H1 (cell line): ENCODE results near the gene MOB3B. TPM values are rescaled to one million over a fixed set of nuclear protein-coding genes. Genes with fewer than 3 reads are reported as not detected.

ENCODE experiments used
- CTCF ChIA-PET: fragments of 300-600 bp; sonication (Branson Sonifier 250); formaldehyde crosslinking; loops from one replicate; lab custom pipeline; 2021; ENCODE audit not compliant: partially characterized antibody; lab: Charles Lee
- POLR2A ChIA-PET: fragments of 300-600 bp; sonication (Branson Sonifier 250); formaldehyde crosslinking; loops from one replicate; lab custom pipeline; 2021; ENCODE audit warnings: inconsistent platforms; ENCODE audit not compliant: partially characterized antibody; lab: Charles Lee
- DNase-seq, 2 experiments: peaks; one replicate each; pipeline versions ENCODE4 v3.0.0 to v3.0.0-alpha.2; 2010 to 2022; ENCODE audit warnings: low spot score in 2 of 2, low read depth in 1 of 2, mixed read lengths in 1 of 2
- FAIRE-seq: peaks from 2 replicates; lab custom pipeline; 2011; peaks lifted over from hg19 to GRCh38; lab: Jason Lieb, UNC
- H2AFZ ChIP-seq: 2 replicates; pipeline ENCODE4 v1.8.1; 2012; ENCODE audit warnings: low read length, inconsistent platforms
- H2AK5ac ChIP-seq: 2 replicates; pipeline ENCODE4 v1.6.1; 2013; ENCODE audit warnings: low read depth, low read length
- H2BK120ac ChIP-seq: replicated peaks from 2 replicates; pipeline ENCODE3; 2013; ENCODE audit warnings: low read depth, low read length, inconsistent platforms
- H2BK12ac ChIP-seq: 2 replicates; pipeline ENCODE4 v1.6.1; 2013; ENCODE audit warnings: low read depth, low read length
- H2BK15ac ChIP-seq: 2 replicates; pipeline ENCODE4 v1.6.1; 2013; ENCODE audit warnings: low read length
- H2BK20ac ChIP-seq: 2 replicates; pipeline ENCODE4 v1.6.1; 2013; ENCODE audit warnings: low read length
- H2BK5ac ChIP-seq: 2 replicates; pipeline ENCODE4 v1.6.1; 2013; ENCODE audit warnings: low read depth, low read length
- H3K14ac ChIP-seq: 2 replicates; pipeline ENCODE4 v1.6.1; 2013; ENCODE audit warnings: inconsistent platforms; ENCODE audit not compliant: insufficient read length
- H3K18ac ChIP-seq: 2 replicates; pipeline ENCODE4 v1.6.1; 2013; ENCODE audit warnings: low read length; ENCODE audit errors: extremely low read depth
- H3K23ac ChIP-seq: 2 replicates; pipeline ENCODE4 v1.6.1; 2013; ENCODE audit warnings: inconsistent platforms; ENCODE audit not compliant: insufficient read length
- H3K23me2 ChIP-seq: 2 replicates; pipeline ENCODE4 v1.6.1; 2013; ENCODE audit warnings: low read depth, low read length
- H3K27ac ChIP-seq: 2 replicates; pipeline ENCODE4 v1.6.1; 2011; ENCODE audit warnings: low read depth, low read length, inconsistent platforms
- H3K27me3 ChIP-seq, 4 experiments: replicated peaks in 1 of 4; 1 replicate in 1 of 4; 2 replicates in 3 of 4; pipeline versions ENCODE4 v1.6.1 to v1.8.1; 2011 to 2013; ENCODE audit warnings: low read length in 3 of 4, mild to moderate bottlenecking in 3 of 4, inconsistent platforms in 2 of 4, mixed read lengths in 2 of 4, moderate library complexity in 1 of 4; ENCODE audit not compliant: control insufficient read depth in 3 of 4, insufficient read depth in 3 of 4; ENCODE audit errors: extremely low read depth in 1 of 4
- H3K36me3 ChIP-seq, 4 experiments: 2 replicates each; pipeline versions ENCODE4 v1.6.1 to v1.8.1; 2011 to 2013; ENCODE audit warnings: mild to moderate bottlenecking in 4 of 4, low read length in 3 of 4, moderate library complexity in 2 of 4, control low read depth in 1 of 4, inconsistent platforms in 1 of 4; ENCODE audit not compliant: insufficient read depth in 4 of 4, control insufficient read depth in 2 of 4
- H3K4ac ChIP-seq: replicated peaks from 2 replicates; pipeline ENCODE3; 2013; ENCODE audit warnings: low read length, low read depth, mixed read lengths, inconsistent platforms; ENCODE audit not compliant: insufficient read length
- H3K4me1 ChIP-seq, 4 experiments: replicated peaks in 1 of 4; 1 replicate in 1 of 4; 2 replicates in 3 of 4; pipeline versions ENCODE4 v1.6.1 to v1.8.1; 2011 to 2013; ENCODE audit warnings: low read length in 3 of 4, inconsistent platforms in 2 of 4, mixed read lengths in 1 of 4; ENCODE audit not compliant: insufficient read depth in 4 of 4, control insufficient read depth in 3 of 4
- H3K4me2 ChIP-seq, 2 experiments: 2 replicates each; pipeline versions ENCODE4 v1.6.1 to v1.8.1; 2011 to 2013; ENCODE audit warnings: low read depth in 2 of 2, low read length in 2 of 2, control low read depth in 1 of 2, inconsistent platforms in 1 of 2, mild to moderate bottlenecking in 1 of 2; ENCODE audit not compliant: insufficient read depth in 1 of 2
- H3K4me3 ChIP-seq, 4 experiments: fragments of 200-600, 300-600 bp in 1 of 4; sonication (generic), shearing (Covaris generic), sonication (Bioruptor Twin) in 1 of 4; 2 replicates each; pipeline versions ENCODE4 v1.5.1 to v1.8.1; 2011 to 2016; ENCODE audit warnings: low read length in 4 of 4, low read depth in 3 of 4, control low read depth in 2 of 4, inconsistent platforms in 2 of 4, mild to moderate bottlenecking in 2 of 4, mixed read lengths in 1 of 4, moderate library complexity in 1 of 4; ENCODE audit not compliant: insufficient read depth in 2 of 4; ENCODE audit errors: extremely low read depth in 1 of 4
- H3K56ac ChIP-seq: replicated peaks from 2 replicates; pipeline ENCODE3; 2013; ENCODE audit warnings: low read depth, mild to moderate bottlenecking, mixed read lengths, low read length, inconsistent platforms; ENCODE audit not compliant: insufficient read length
- H3K79me1 ChIP-seq: 2 replicates; pipeline ENCODE4 v1.6.1; 2013; ENCODE audit warnings: low read depth, low read length, control low read depth
- H3K79me2 ChIP-seq, 2 experiments: 2 replicates each; pipeline versions ENCODE4 v1.6.1 to v1.8.1; 2012 to 2013; ENCODE audit warnings: low read length in 2 of 2, mild to moderate bottlenecking in 2 of 2, inconsistent platforms in 1 of 2; ENCODE audit not compliant: insufficient read depth in 2 of 2, control insufficient read depth in 1 of 2
- H3K9ac ChIP-seq, 4 experiments: replicated peaks in 1 of 4; 1 replicate in 1 of 4; 2 replicates in 3 of 4; pipeline versions ENCODE4 v1.6.1 to v1.8.1; 2011 to 2013; ENCODE audit warnings: low read depth in 3 of 4, low read length in 3 of 4, control low read depth in 2 of 4, mild to moderate bottlenecking in 2 of 4, moderate library complexity in 2 of 4, inconsistent platforms in 1 of 4; ENCODE audit errors: extremely low read depth in 1 of 4
- H3K9me3 ChIP-seq, 2 experiments: 2 replicates each; pipeline versions ENCODE4 v1.6.1 to v1.8.1; 2012 to 2013; ENCODE audit warnings: mild to moderate bottlenecking in 2 of 2, moderate library complexity in 2 of 2, control low read depth in 1 of 2, inconsistent platforms in 1 of 2, low read depth in 1 of 2, low read length in 1 of 2, mixed read lengths in 1 of 2; ENCODE audit not compliant: insufficient read depth in 2 of 2
- H4K20me1 ChIP-seq, 2 experiments: replicated peaks in 1 of 2; 2 replicates each; pipeline versions ENCODE3 to v1.8.1; 2011 to 2013; ENCODE audit warnings: inconsistent platforms in 2 of 2, low read length in 2 of 2, mild to moderate bottlenecking in 1 of 2; ENCODE audit not compliant: insufficient read depth in 2 of 2, control insufficient read depth in 1 of 2
- H4K5ac ChIP-seq: 2 replicates; pipeline ENCODE4 v1.6.1; 2013; ENCODE audit warnings: low read length, low read depth, mixed read lengths, inconsistent platforms; ENCODE audit not compliant: insufficient read length
- H4K8ac ChIP-seq: 2 replicates; pipeline ENCODE4 v1.8.0; 2013; ENCODE audit warnings: mild to moderate bottlenecking, moderate library complexity, low read length, inconsistent platforms; ENCODE audit not compliant: insufficient read depth; ENCODE audit errors: extremely low read depth
- H4K91ac ChIP-seq: replicated peaks from 2 replicates; pipeline ENCODE3; 2013; ENCODE audit warnings: low read length, mixed read lengths, inconsistent platforms; ENCODE audit not compliant: insufficient read length
- BRCA1 ChIP-seq: IDR thresholded peaks from 2 replicates; pipeline ENCODE4 v1.6.1; 2012; ENCODE audit warnings: low read depth, low read length, improper control_type of control experiment
- CBX5 ChIP-seq: fragments of 300-800, 300-1000 bp; sonication (generic); IDR thresholded peaks from 2 replicates; pipeline ENCODE4 v1.7.1; 2016; ENCODE audit warnings: antibody characterized with exemption, low read length, low read depth
- CEBPB ChIP-seq: IDR thresholded peaks from 2 replicates; pipeline ENCODE4 v1.6.1; 2012; ENCODE audit warnings: low read depth, low read length
- FOSL1 ChIP-seq: IDR thresholded peaks from 2 replicates; pipeline ENCODE4 v1.6.1; 2011; ENCODE audit warnings: mild to moderate bottlenecking, low read depth, low read length, moderate library complexity; ENCODE audit not compliant: insufficient read depth
- HDAC6 ChIP-seq: IDR thresholded peaks from one replicate; pipeline ENCODE4 v1.7.1; 2012; ENCODE audit warnings: low read depth, mild to moderate bottlenecking, inconsistent platforms, low read length, moderate library complexity
- JUND ChIP-seq: IDR thresholded peaks from 2 replicates; pipeline ENCODE4 v1.6.1; 2011; ENCODE audit warnings: mild to moderate bottlenecking, improper control_type of control experiment, low read length
- KDM1A ChIP-seq: fragments of 200-600, 300-600 bp; sonication (generic); IDR thresholded peaks from 2 replicates; pipeline ENCODE4 v1.7.1; 2016; ENCODE audit warnings: mild to moderate bottlenecking, low read length, borderline replicate concordance
- MAFK ChIP-seq: IDR thresholded peaks from 2 replicates; pipeline ENCODE4 v1.6.1; 2012; ENCODE audit warnings: low read depth, mild to moderate bottlenecking, improper control_type of control experiment, low read length
- PHF8 ChIP-seq: fragments of 200-600 bp; sonication (generic); conservative IDR thresholded peaks from 2 replicates; pipeline ENCODE4 v1.7.1; 2012; ENCODE audit warnings: low read depth, mild to moderate bottlenecking, inconsistent platforms, low read length, moderate library complexity
- POU5F1 ChIP-seq: IDR thresholded peaks from 2 replicates; pipeline ENCODE4 v1.6.1; 2011; ENCODE audit warnings: low read depth, mild to moderate bottlenecking, low read length, moderate library complexity
- RFX5 ChIP-seq: IDR thresholded peaks from 2 replicates; pipeline ENCODE4 v1.6.1; 2011; ENCODE audit warnings: low read depth, low read length, improper control_type of control experiment, borderline replicate concordance
- SIRT6 ChIP-seq: IDR thresholded peaks from one replicate; pipeline ENCODE4 v1.7.1; 2012; ENCODE audit warnings: low read length, inconsistent platforms
- SIX5 ChIP-seq: IDR thresholded peaks from 2 replicates; pipeline ENCODE4 v1.6.1; 2011; ENCODE audit warnings: mild to moderate bottlenecking, low read depth, low read length
- SP1 ChIP-seq: IDR thresholded peaks from 2 replicates; pipeline ENCODE4 v1.6.1; 2011; ENCODE audit warnings: low read depth, low read length
- SP2 ChIP-seq: IDR thresholded peaks from 2 replicates; pipeline ENCODE4 v1.6.1; 2012; ENCODE audit warnings: mild to moderate bottlenecking, low read length, inconsistent platforms
- SUZ12 ChIP-seq: fragments of 200-600 bp; sonication (generic); IDR thresholded peaks from 2 replicates; pipeline ENCODE4 v1.6.1; 2012; ENCODE audit warnings: mild to moderate bottlenecking, inconsistent platforms, low read length, moderate library complexity, mixed read lengths
- TAF1 ChIP-seq: IDR thresholded peaks from 2 replicates; pipeline ENCODE4 v1.6.1; 2011; ENCODE audit warnings: mild to moderate bottlenecking, low read depth, low read length
- WGBS, 2 experiments: shearing (Covaris generic) in 1 of 2; methylation state at CpG; one replicate each; pipeline versions ENCODE4 v1.1.6 to v1.1.7; 2013 to 2015; ENCODE audit warnings: low lambda C conversion rate in 2 of 2, mixed read lengths in 2 of 2, inconsistent platforms in 1 of 2, low coverage in 1 of 2, missing lambda C conversion rate in 1 of 2; ENCODE audit not compliant: insufficient replicate concordance in 2 of 2, insufficient coverage in 1 of 2, insufficient read length in 1 of 2; ENCODE audit errors: extremely low coverage in 1 of 2, missing lambda C conversion rate in 1 of 2; 5-methylcytosine and 5-hydroxymethylcytosine counted together
- polyA plus RNA-seq, 7 experiments: library from polyadenylated mRNA; depleted of rRNA in 3 of 7; stranded (reverse) in 5 of 7; unstranded in 2 of 7; fragments of >200 nt in 5 of 7; fragments of 200-250 nt in 2 of 7; gene quantifications; 1 replicate in 5 of 7; 2 replicates in 1 of 7; 4 replicates in 1 of 7; pipeline versions ENCODE4 v1.2.1 to v1.2.3, GENCODE V29; 2011 to 2013; ENCODE audit warnings: missing spikeins in 2 of 7, mixed read lengths in 2 of 7
- total RNA-seq: library from RNA; stranded (reverse); fragmentation: NEBNext Ultra II Directional; extraction: Animal tissue kit (Norgen Biotek cat#: 25700); gene quantifications from 2 replicates; pipeline ENCODE4 v1.2.1, GENCODE V29; 2021

MOB3B gene
- total and polyA plus RNA-seq, 2 of the 8 experiments (the other 6 are each of a cell fraction or from before 2014, with no cell fraction given): 12.7 to 16.1 TPM

DNA sequence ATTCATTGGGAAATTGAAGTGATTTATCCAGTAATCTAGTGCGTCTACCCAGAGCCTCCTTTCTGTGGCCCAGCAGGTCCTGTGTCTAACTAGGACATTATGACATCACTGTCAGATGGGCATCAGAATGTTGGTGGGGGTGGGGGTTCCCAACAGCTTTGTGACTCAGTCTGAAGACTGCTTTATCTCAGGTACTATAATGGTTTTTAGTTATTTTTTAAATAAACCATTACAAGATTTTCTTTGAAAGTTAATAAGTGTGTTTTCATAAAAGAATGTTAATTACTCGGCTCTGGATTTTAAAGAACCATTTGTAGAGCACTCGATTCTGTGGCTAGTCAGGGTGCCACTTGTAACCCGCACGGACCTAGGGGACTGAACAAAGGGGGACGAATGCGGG is 232.6 kb downstream of the MOB3B start, which contains the start of gene EQTN:
Gene EQTN (minus strand): TSS at position 101 of the 400 bp plus-strand sequence. CDS start 95 bp downstream, at position 6.
- no peak within 1 kb of the TSS for H3K9ac ChIP-seq
- FAIRE-seq: no peak

More for the DNA sequence above, 232.6 kb downstream of the MOB3B start, which contains the start of gene EQTN:
- Histone ChIP-seq H3K4me2 (no peak within 1 kb of the TSS), H3K4me1 (no peaks in the 10 kb centered on the region), H2BK15ac (no peak within 1 kb of the TSS), H3K79me1 (no peaks in the 10 kb centered on the region), H2AFZ (no peak within 1 kb of the TSS), H4K91ac (no peak within 1 kb of the TSS), H3K14ac (no peak within 1 kb of the TSS), H3K4me3 (no peak within 1 kb of the TSS), H3K23me2 (no peaks in the 10 kb centered on the region), H3K36me3 (no peaks in the 10 kb centered on the region), H2BK120ac (no peak within 1 kb of the TSS), H4K8ac (no peak within 1 kb of the TSS), H2BK12ac (no peak within 1 kb of the TSS), H3K27ac (no peak within 1 kb of the TSS), H3K27me3 (no peaks in the 10 kb centered on the region), H3K23ac (no peak within 1 kb of the TSS), H3K18ac (no peak within 1 kb of the TSS), H2BK5ac (no peak within 1 kb of the TSS), H2AK5ac (no peak within 1 kb of the TSS), H4K5ac (no peak within 1 kb of the TSS), H2BK20ac (no peak within 1 kb of the TSS), H3K56ac (no peak within 1 kb of the TSS), H4K20me1 (no peaks in the 10 kb centered on the region), H3K9me3 (no peaks in the 10 kb centered on the region), H3K79me2 (no peaks in the 10 kb centered on the region), H3K4ac (no peak within 1 kb of the TSS)
- DNase-seq: no peak
- CTCF ChIA-PET: no interaction called here
- WGBS, 2 experiments: 87% methylated on average over 7 of the region's 7 CpGs; no CpG with 5 or more reads in 1 of the 2 experiments
- TF ChIP-seq MAFK (no peak), POU5F1 (no peak), JUND (no peak), SIX5 (no peak), SP2 (no peak), CEBPB (no peak), RFX5 (no peak), KDM1A (no peak), CBX5 (no peak), SIRT6 (no peak), TAF1 (no peak), HDAC6 (no peak), PHF8 (no peak), FOSL1 (no peak), SUZ12 (no peak), SP1 (no peak), BRCA1 (no peak)
- POLR2A ChIA-PET: no interaction called here
